Measurements from ENCODE around the gene ZNF260.

ZNF260 gene

DNA sequence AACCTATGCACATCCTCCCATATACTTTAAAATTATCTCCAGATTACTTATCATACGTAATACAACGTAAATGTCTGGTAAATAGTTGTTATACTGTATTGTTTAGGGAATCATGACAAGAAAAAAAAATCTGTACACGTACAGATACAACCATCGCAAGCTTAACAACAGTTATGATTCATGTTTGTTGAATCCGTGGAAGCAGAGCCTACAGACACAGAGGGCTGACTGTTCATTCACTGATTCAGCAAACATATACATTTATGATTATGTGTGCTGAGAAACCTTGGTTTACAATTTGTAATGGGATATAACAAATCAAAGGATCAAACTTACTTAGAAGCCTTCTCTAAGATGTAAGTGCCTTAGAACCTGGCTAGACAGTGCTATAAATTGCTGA is 1.5 kb downstream of the ZNF260 start:
- H3K4me3 ChIP-seq (ENCODE audit: control insufficient read depth, low read depth, low read length), result no peak overlapping the region
- TF ChIP-seq, protein P1, sequence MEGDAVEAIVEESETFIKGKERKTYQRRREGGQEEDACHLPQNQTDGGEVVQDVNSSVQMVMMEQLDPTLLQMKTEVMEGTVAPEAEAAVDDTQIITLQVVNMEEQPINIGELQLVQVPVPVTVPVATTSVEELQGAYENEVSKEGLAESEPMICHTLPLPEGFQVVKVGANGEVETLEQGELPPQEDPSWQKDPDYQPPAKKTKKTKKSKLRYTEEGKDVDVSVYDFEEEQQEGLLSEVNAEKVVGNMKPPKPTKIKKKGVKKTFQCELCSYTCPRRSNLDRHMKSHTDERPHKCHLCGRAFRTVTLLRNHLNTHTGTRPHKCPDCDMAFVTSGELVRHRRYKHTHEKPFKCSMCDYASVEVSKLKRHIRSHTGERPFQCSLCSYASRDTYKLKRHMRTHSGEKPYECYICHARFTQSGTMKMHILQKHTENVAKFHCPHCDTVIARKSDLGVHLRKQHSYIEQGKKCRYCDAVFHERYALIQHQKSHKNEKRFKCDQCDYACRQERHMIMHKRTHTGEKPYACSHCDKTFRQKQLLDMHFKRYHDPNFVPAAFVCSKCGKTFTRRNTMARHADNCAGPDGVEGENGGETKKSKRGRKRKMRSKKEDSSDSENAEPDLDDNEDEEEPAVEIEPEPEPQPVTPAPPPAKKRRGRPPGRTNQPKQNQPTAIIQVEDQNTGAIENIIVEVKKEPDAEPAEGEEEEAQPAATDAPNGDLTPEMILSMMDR (conservative IDR thresholded peaks at IDR 0.05; ENCODE audit: control insufficient read depth, insufficient read depth, low read depth, low read length), result no peak
- DNase-seq (ENCODE audit: low read depth), result no peak

DNA sequence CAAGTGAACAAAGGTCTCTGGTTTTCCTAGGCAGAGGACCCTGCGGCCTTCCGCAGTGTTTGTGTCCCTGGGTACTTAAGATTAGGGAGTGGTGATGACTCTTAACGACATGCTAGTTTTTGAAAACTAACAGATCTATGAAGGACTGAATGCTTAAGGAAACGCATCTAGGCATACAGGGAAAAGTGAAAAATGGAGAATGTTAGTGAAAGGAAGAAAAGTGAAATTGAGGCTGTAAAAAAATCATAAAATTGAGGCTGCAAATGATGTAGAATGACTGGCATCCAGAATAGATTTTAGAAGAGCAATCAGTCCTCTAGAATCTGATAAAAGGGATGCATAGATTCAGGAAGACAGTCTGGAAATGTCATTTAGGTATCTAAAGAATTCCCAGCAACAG is 3.5 kb downstream of the ZNF260 start:
- no peak for DNase-seq (ENCODE audit: low read depth)
- TF ChIP-seq, protein P1 (conservative IDR thresholded peaks at IDR 0.05; ENCODE audit: control insufficient read depth, insufficient read depth, low read depth, low read length), result no peak
- H3K4me3 ChIP-seq (ENCODE audit: control insufficient read depth, low read depth, low read length), result no peak overlapping the region

DNA sequence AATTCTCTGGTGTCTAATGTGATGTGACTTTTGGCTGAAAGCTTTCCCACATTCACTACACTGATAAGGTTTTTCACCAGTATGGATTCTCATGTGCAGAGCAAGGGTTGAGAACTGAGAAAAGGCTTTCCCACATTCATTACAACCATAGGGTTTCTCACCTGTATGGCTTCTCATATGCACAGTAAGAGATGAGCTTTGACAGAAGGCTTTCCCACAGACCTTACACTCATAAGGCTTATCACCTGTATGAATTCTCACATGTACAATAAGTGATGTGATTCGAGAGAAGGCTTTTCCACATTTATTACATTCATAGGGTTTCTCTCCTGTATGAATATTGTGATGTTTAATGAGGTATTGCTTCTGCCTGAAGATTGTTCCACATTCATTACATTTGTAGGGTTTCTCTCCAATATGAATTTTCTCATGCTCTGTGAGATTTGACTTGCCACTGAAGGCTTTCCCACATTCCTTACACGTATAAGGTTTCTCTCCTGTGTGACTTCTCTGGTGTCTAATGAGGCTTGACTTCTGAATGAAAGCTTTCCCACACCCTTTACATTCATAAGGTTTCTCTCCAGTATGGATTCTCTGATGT is 14.0 kb downstream of the ZNF260 start:
- H3K4me3 ChIP-seq (ENCODE audit: control insufficient read depth, low read depth, low read length), result no peak overlapping the region
- DNase-seq (ENCODE audit: low read depth), result peak; percentile 12
- TF ChIP-seq, protein P1 (conservative IDR thresholded peaks at IDR 0.05; ENCODE audit: control insufficient read depth, insufficient read depth, low read depth, low read length), result no peak

DNA sequence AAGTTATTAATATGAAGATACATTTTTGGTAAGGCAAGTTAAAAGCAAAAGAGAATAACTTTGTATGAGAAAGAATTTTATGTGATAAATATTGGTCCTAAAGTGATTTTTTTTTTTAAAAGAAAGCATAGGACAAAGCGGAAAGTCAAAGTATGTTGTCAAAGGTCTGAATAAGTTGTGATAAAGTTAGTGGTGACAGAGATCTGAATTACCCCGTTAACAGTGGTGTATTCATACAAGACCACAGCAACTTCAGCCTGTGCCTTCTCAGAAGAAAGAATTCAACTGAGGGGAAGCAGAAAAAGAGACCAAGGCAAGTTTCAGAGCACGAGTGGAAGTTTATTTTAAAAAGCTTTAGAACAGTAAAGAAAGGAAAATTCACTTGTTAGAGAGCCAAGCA is 19.7 kb downstream of the ZNF260 start:
- H3K4me3 ChIP-seq (ENCODE audit: control insufficient read depth, low read depth, low read length), result no peak overlapping the region
- no peak for DNase-seq (ENCODE audit: low read depth)
- TF ChIP-seq, protein P1 (conservative IDR thresholded peaks at IDR 0.05; ENCODE audit: control insufficient read depth, insufficient read depth, low read depth, low read length), result no peak

DNA sequence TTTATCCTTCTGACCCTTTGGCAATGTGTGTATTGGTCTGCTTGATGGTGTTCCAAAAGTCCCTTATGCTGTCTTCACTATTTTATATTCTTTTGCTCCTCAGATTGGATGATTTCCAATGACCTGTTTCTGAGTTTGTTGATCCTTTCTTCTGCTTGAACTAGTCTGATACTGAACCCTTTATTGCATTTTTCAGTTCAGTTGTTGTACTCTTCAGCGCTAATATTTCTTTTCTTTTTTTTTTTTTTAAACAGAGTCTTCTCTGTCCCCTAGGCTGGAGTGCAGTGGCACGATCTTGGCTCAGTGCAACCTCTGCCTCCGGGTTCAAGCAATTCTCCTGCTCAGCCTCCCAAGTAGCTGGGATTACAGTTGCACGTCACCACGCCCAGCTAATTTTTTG is 26.1 kb downstream of the ZNF260 start:
- TF ChIP-seq, protein P1 (conservative IDR thresholded peaks at IDR 0.05; ENCODE audit: control insufficient read depth, insufficient read depth, low read depth, low read length), result no peak
- DNase-seq (ENCODE audit: low read depth), result no peak
- no peak overlapping the region for H3K4me3 ChIP-seq (ENCODE audit: control insufficient read depth, low read depth, low read length)

DNA sequence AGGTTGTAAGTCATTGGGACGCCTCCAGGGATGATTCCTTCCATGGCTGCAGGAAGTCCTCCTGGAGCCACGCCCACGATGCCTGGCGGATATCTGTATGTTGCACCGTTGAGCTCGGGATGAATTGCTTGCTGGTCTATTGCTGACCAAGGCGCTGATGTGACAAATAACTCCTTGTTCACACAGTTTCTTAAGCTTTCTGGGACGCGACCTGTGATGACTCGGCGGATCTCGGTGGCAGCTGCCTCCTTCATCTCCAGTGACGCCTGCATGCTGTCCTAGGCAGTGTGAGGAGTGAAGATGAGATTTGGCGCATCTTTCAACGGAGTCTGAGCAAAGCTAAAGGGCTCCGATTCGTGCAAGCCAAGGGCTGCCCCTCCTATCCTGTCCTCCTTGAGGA is 31.1 kb downstream of the ZNF260 start:
- H3K4me3 ChIP-seq (ENCODE audit: control insufficient read depth, low read depth, low read length), result no peak overlapping the region
- no peak for DNase-seq (ENCODE audit: low read depth)
- TF ChIP-seq, protein P1 (conservative IDR thresholded peaks at IDR 0.05; ENCODE audit: control insufficient read depth, insufficient read depth, low read depth, low read length), result no peak
